IMR-90 (cell line): Measurements from ENCODE around the gene SLAMF6. TPM values are rescaled to one million over a fixed set of nuclear protein-coding genes. Genes with fewer than 3 reads are reported as not detected.

Experiments
- ATAC-seq: fragments of 200-7000 bp; cut with Tn5 transposase; 2 replicates; pipeline ENCODE4 v1.9.1; 2020; ENCODE audit warnings: low read depth, mild to moderate bottlenecking, moderate library complexity
- BruUV-seq: library from RNA; stranded (reverse); fragments of 400-500 nt; replicated peaks from 2 replicates; lab custom pipeline; 2021; lab: Mats Ljungman, UMichigan
- CTCF ChIA-PET: fragments of 300-600 bp; formaldehyde crosslinking; extraction: SDS; loops from one replicate; lab custom pipeline; 2021; ENCODE audit warnings: antibody characterized with exemption; lab: Yijun Ruan, JAX
- POLR2A ChIA-PET: fragments of 300-600 bp; sonication (Branson Sonifier 250); formaldehyde crosslinking; loops from one replicate; lab custom pipeline; 2022; ENCODE audit warnings: antibody characterized with exemption; ENCODE audit not compliant: unreplicated experiment; lab: Charles Lee
- DNase-seq: peaks from one replicate; pipeline ENCODE4 v3.0.0; 2013
- H2AFZ ChIP-seq: replicated peaks from 2 replicates; pipeline ENCODE3; 2013; ENCODE audit warnings: low read length, mild to moderate bottlenecking; ENCODE audit not compliant: poor library complexity
- H2AK5ac ChIP-seq: 2 replicates; pipeline ENCODE4 v1.6.1; 2013; ENCODE audit warnings: low read depth, low read length, inconsistent platforms
- H2AK9ac ChIP-seq: replicated peaks from 2 replicates; pipeline ENCODE3; 2013; ENCODE audit warnings: mild to moderate bottlenecking, low read depth, low read length, moderate library complexity; ENCODE audit not compliant: poor library complexity
- H2BK120ac ChIP-seq: 2 replicates; pipeline ENCODE4 v1.6.1; 2013; ENCODE audit warnings: low read depth, low read length, inconsistent platforms
- H2BK15ac ChIP-seq: 3 replicates; pipeline ENCODE4 v1.6.1; 2013; ENCODE audit warnings: low read depth, low read length, inconsistent platforms
- H2BK20ac ChIP-seq: 2 replicates; pipeline ENCODE4 v1.6.1; 2013; ENCODE audit warnings: low read depth, mild to moderate bottlenecking, inconsistent platforms, low read length, moderate library complexity
- H2BK5ac ChIP-seq: 2 replicates; pipeline ENCODE4 v1.6.1; 2013; ENCODE audit warnings: mild to moderate bottlenecking, low read depth, low read length, inconsistent platforms; ENCODE audit not compliant: poor library complexity, severe bottlenecking
- H3K14ac ChIP-seq: replicated peaks from 2 replicates; pipeline ENCODE4 v1.6.1; 2013; ENCODE audit warnings: low read depth, low read length, inconsistent platforms
- H3K18ac ChIP-seq: 2 replicates; pipeline ENCODE4 v1.6.1; 2013; ENCODE audit warnings: low read depth, low read length, control low read depth
- H3K23ac ChIP-seq: 2 replicates; pipeline ENCODE4 v1.6.1; 2013; ENCODE audit warnings: low read depth, low read length, inconsistent platforms
- H3K27ac ChIP-seq: 2 replicates; pipeline ENCODE4 v1.5.1; 2013; ENCODE audit warnings: mild to moderate bottlenecking, control low read depth, low read length; ENCODE audit not compliant: insufficient read depth
- H3K27me3 ChIP-seq: 2 replicates; pipeline ENCODE4 v1.6.1; 2013; ENCODE audit warnings: low read length; ENCODE audit not compliant: control insufficient read depth, insufficient read depth
- H3K36me3 ChIP-seq: 2 replicates; pipeline ENCODE4 v1.6.1; 2013; ENCODE audit warnings: low read length, mixed read lengths; ENCODE audit not compliant: control insufficient read depth, insufficient read depth
- H3K4ac ChIP-seq: 2 replicates; pipeline ENCODE4 v1.6.1; 2013; ENCODE audit warnings: low read depth, low read length, inconsistent platforms
- H3K4me1 ChIP-seq: 2 replicates; pipeline ENCODE4 v1.6.1; 2013; ENCODE audit warnings: low read length, mixed read lengths; ENCODE audit not compliant: control insufficient read depth, insufficient read depth
- H3K4me2 ChIP-seq: 2 replicates; pipeline ENCODE4 v1.6.1; 2013; ENCODE audit warnings: low read depth, mild to moderate bottlenecking, control low read depth, low read length, moderate library complexity
- H3K4me3 ChIP-seq: 2 replicates; pipeline ENCODE4 v1.5.1; 2013; ENCODE audit warnings: low read depth, mild to moderate bottlenecking, control low read depth, low read length, moderate library complexity; ENCODE audit not compliant: insufficient read depth
- H3K56ac ChIP-seq: 2 replicates; pipeline ENCODE4 v1.6.1; 2013; ENCODE audit warnings: low read length, inconsistent platforms; ENCODE audit not compliant: insufficient read depth; ENCODE audit errors: extremely low read depth
- H3K79me1 ChIP-seq, 2 experiments: 2 replicates each; pipeline ENCODE4 v1.6.1; 2013; ENCODE audit warnings: low read length in 2 of 2, inconsistent platforms in 1 of 2, low read depth in 1 of 2
- H3K9ac ChIP-seq: 2 replicates; pipeline ENCODE4 v1.6.1; 2013; ENCODE audit warnings: low read depth, low read length, control low read depth
- H3K9me1 ChIP-seq: 2 replicates; pipeline ENCODE4 v1.6.1; 2013; ENCODE audit warnings: low read length, inconsistent platforms; ENCODE audit not compliant: insufficient read depth
- H3K9me3 ChIP-seq: 2 replicates; pipeline ENCODE4 v1.6.1; 2013; ENCODE audit warnings: low read length; ENCODE audit not compliant: control insufficient read depth, insufficient read depth
- H4K20me1 ChIP-seq: 2 replicates; pipeline ENCODE4 v1.6.1; 2013; ENCODE audit warnings: low read length, inconsistent platforms; ENCODE audit not compliant: insufficient read depth
- H4K5ac ChIP-seq: 2 replicates; pipeline ENCODE4 v1.6.1; 2013; ENCODE audit warnings: mild to moderate bottlenecking, low read depth, low read length, control low read depth
- H4K8ac ChIP-seq, 2 experiments: 2 replicates each; pipeline ENCODE4 v1.6.1; 2013; ENCODE audit warnings: low read depth in 2 of 2, low read length in 2 of 2, control low read depth in 1 of 2, inconsistent platforms in 1 of 2
- H4K91ac ChIP-seq: 2 replicates; pipeline ENCODE4 v1.6.1; 2013; ENCODE audit warnings: low read depth, low read length, inconsistent platforms; ENCODE audit not compliant: insufficient read depth
- CHD1 ChIP-seq: IDR thresholded peaks from 2 replicates; pipeline ENCODE4 v1.6.1; 2012; ENCODE audit warnings: low read depth, low read length, improper control_type of control experiment
- CTCF ChIP-seq: conservative IDR thresholded peaks from 2 replicates; pipeline ENCODE4 v1.5.1; 2012; ENCODE audit warnings: mild to moderate bottlenecking, low read depth, low read length, improper control_type of control experiment
- FOS ChIP-seq: fragments of 150-350 bp; IDR thresholded peaks from 2 replicates; pipeline ENCODE4 v1.6.1; 2016; ENCODE audit warnings: low read depth, low read length
- MAFK ChIP-seq: IDR thresholded peaks from 2 replicates; pipeline ENCODE4 v1.6.1; 2012; ENCODE audit warnings: low read depth, low read length, improper control_type of control experiment
- MAZ ChIP-seq: IDR thresholded peaks from 2 replicates; pipeline ENCODE4 v1.6.1; 2012; ENCODE audit warnings: low read depth, mild to moderate bottlenecking, low read length, improper control_type of control experiment, moderate library complexity, borderline replicate concordance
- POLR2A ChIP-seq: IDR thresholded peaks from 2 replicates; pipeline ENCODE4 v1.6.1; 2012; ENCODE audit warnings: mild to moderate bottlenecking, low read depth, low read length
- RAD21 ChIP-seq: IDR thresholded peaks from 2 replicates; pipeline ENCODE4 v1.6.1; 2012; ENCODE audit warnings: low read length, improper control_type of control experiment
- RCOR1 ChIP-seq: IDR thresholded peaks from 2 replicates; pipeline ENCODE4 v1.6.1; 2012; ENCODE audit warnings: mild to moderate bottlenecking, low read length, improper control_type of control experiment; ENCODE audit not compliant: insufficient replicate concordance
- RFX5 ChIP-seq: IDR thresholded peaks from 2 replicates; pipeline ENCODE4 v1.8.0; 2012; ENCODE audit warnings: low read depth, mild to moderate bottlenecking, low read length, moderate library complexity
- SMC3 ChIP-seq: fragments of 150-350 bp; IDR thresholded peaks from 2 replicates; pipeline ENCODE4 v1.6.1; 2016; ENCODE audit warnings: low read depth, mild to moderate bottlenecking, antibody characterized with exemption, low read length, moderate library complexity
- USF2 ChIP-seq: fragments of 150-350 bp; IDR thresholded peaks from 2 replicates; pipeline ENCODE4 v1.6.1; 2017; ENCODE audit warnings: mild to moderate bottlenecking, antibody characterized with exemption, low read length, low read depth
- WGBS, 2 experiments: methylation state at CpG; one replicate each; pipeline versions ENCODE4 v1.1.5 to v1.1.7; 2013; ENCODE audit warnings: missing lambda C conversion rate in 2 of 2; ENCODE audit not compliant: insufficient read length in 1 of 2; ENCODE audit errors: extremely low coverage in 2 of 2; 5-methylcytosine and 5-hydroxymethylcytosine counted together
- dilution Hi-C: fragments of 300-500 bp; cut with HindIII; formaldehyde crosslinking; loops from one replicate; pipeline ENCODE4 v1.14.3; 2018; ENCODE audit warnings: low sequenced_read_pairs; ENCODE audit not compliant: unreplicated experiment
- in situ Hi-C: fragments of 300-500 bp; cut with MboI; formaldehyde crosslinking; loops from 3 replicates; pipeline ENCODE4 v1.14.3; 2019; ENCODE audit warnings: low sequenced_read_pairs, inconsistent platforms, mixed read lengths
- intact Hi-C: fragments of 100-400 bp; cut with micrococcal nuclease; formaldehyde crosslinking; loops from 2 replicates; pipeline ENCODE4 v1.10.0; 2022
- polyA plus RNA-seq, 3 experiments: library from polyadenylated mRNA; depleted of rRNA; stranded (reverse); fragments of >200 nt; gene quantifications; 2 replicates each; pipeline ENCODE4 v1.2.3, GENCODE V29; 2012; ENCODE audit warnings: low replicate concordance in 1 of 3
- total RNA-seq: library from RNA; depleted of rRNA; stranded (reverse); fragments of >200 nt; gene quantifications from 2 replicates; pipeline ENCODE4 v1.2.3, GENCODE V29; 2012

SLAMF6 gene
- total and polyA plus RNA-seq, 2 of the 4 experiments (the other 2 are of a cell fraction): not detected

GRCh38 chr1:160481979-160482596 is 41.0 kb downstream of the SLAMF6 start:
- Histone ChIP-seq H2BK15ac (no peak overlapping the region), H3K4me1 (no peaks in the 10 kb centered on the region), H3K79me1 (no peaks in the 10 kb centered on the region), H2AFZ (no peak overlapping the region), H4K91ac (no peak overlapping the region), H3K14ac (no peak overlapping the region), H3K4ac (no peak overlapping the region), H3K56ac (no peak overlapping the region), H4K5ac (no peak overlapping the region), H3K18ac (no peak overlapping the region), H3K9me1 (no peaks in the 10 kb centered on the region), H4K20me1 (no peaks in the 10 kb centered on the region), H3K9me3 (no peaks in the 10 kb centered on the region), H2BK120ac (no peak overlapping the region), H3K23ac (no peak overlapping the region), H2BK5ac (no peak overlapping the region), H3K27ac (no peak overlapping the region), H3K27me3 (no peaks in the 10 kb centered on the region), H2AK5ac (no peak overlapping the region), H3K4me3 (no peak overlapping the region), H2BK20ac (no peak overlapping the region), H3K4me2 (no peak overlapping the region), H2AK9ac (no peak overlapping the region), H3K36me3 (no peaks in the 10 kb centered on the region), H3K9ac (no peak overlapping the region), H4K8ac (no peak overlapping the region)
- ATAC-seq (no peak), DNase-seq (no peak)
- dilution Hi-C loops: no loop called here
- WGBS, 2 experiments: no CpG with 5 or more reads among the region's 1 CpG
- no TSS peak for BruUV-seq
- POLR2A ChIA-PET: no interaction called here
- intact Hi-C loops: no loop called here
- in situ Hi-C loops: no loop called here
- CTCF ChIA-PET: interaction anchor here (0.8 kb wide), 1 partner anchor 125 kb away, joined by 3 read pairs; no protein-coding TSS in a partner anchor
- TF ChIP-seq MAFK (no peak), USF2 (no peak), CHD1 (no peak), RAD21 (no peak), CTCF (no peak), POLR2A (no peak), RFX5 (no peak), FOS (no peak), RCOR1 (no peak), SMC3 (no peak), MAZ (no peak)
